Panc1 (cell line): Measurements from ENCODE around the gene ACADM.
"Not testable (repeated sequence)": the region's sequence is repeated elsewhere in the genome, so short reads cannot be mapped to it uniquely, and the experiment has no call there.

Experiments
- CTCF ChIP-seq: fragments of 450-650 bp; IDR thresholded peaks from 2 replicates; pipeline ENCODE4 v1.5.1; 2017; ENCODE audit warnings: mild to moderate bottlenecking
- SIN3A ChIP-seq: IDR thresholded peaks from 2 replicates; pipeline ENCODE4 v1.6.1; 2012; ENCODE audit warnings: low read depth, mild to moderate bottlenecking, low read length, moderate library complexity, borderline replicate concordance; ENCODE audit not compliant: insufficient read depth
- TCF7L2 ChIP-seq: IDR thresholded peaks from 2 replicates; pipeline ENCODE4 v1.6.1; 2011; ENCODE audit warnings: mild to moderate bottlenecking, low read depth, low read length, inconsistent platforms
- TF ChIP-seq, protein P1 (sequence below), 2 experiments: IDR thresholded peaks; 2 replicates each; pipeline ENCODE4 v1.6.1; 2011 to 2012; ENCODE audit warnings: low read depth in 2 of 2, control low read depth in 1 of 2, low read length in 1 of 2, mild to moderate bottlenecking in 1 of 2, moderate library complexity in 1 of 2; ENCODE audit not compliant: insufficient read depth in 1 of 2

- TF ChIP-seq SIN3A, CTCF, TCF7L2: not testable (repeated sequence)
- TF ChIP-seq, protein P1, sequence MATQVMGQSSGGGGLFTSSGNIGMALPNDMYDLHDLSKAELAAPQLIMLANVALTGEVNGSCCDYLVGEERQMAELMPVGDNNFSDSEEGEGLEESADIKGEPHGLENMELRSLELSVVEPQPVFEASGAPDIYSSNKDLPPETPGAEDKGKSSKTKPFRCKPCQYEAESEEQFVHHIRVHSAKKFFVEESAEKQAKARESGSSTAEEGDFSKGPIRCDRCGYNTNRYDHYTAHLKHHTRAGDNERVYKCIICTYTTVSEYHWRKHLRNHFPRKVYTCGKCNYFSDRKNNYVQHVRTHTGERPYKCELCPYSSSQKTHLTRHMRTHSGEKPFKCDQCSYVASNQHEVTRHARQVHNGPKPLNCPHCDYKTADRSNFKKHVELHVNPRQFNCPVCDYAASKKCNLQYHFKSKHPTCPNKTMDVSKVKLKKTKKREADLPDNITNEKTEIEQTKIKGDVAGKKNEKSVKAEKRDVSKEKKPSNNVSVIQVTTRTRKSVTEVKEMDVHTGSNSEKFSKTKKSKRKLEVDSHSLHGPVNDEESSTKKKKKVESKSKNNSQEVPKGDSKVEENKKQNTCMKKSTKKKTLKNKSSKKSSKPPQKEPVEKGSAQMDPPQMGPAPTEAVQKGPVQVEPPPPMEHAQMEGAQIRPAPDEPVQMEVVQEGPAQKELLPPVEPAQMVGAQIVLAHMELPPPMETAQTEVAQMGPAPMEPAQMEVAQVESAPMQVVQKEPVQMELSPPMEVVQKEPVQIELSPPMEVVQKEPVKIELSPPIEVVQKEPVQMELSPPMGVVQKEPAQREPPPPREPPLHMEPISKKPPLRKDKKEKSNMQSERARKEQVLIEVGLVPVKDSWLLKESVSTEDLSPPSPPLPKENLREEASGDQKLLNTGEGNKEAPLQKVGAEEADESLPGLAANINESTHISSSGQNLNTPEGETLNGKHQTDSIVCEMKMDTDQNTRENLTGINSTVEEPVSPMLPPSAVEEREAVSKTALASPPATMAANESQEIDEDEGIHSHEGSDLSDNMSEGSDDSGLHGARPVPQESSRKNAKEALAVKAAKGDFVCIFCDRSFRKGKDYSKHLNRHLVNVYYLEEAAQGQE (IDR thresholded peaks at IDR 0.05; ENCODE audit: insufficient read depth in 1 of 2, low read depth in 2 of 2, low read length in 1 of 2) = not testable (repeated sequence)
Measured at GRCh38 chr1:75757210-75757609, 32.7 kb downstream of the ACADM start.
